H9 (cell line): ENCODE measurements around the gene SERPINE1. TPM values are rescaled to one million over a fixed set of nuclear protein-coding genes. Genes with fewer than 3 reads are reported as not detected.
A peak's percentile ranks its signal among the peaks of the same experiment; 100 is the strongest.

Source experiments
- DNase-seq: peaks from one replicate; pipeline ENCODE4 v3.0.0-alpha.2; 2017
- H2AFZ ChIP-seq: one replicate; pipeline ENCODE4 v1.6.1; 2013; ENCODE audit warnings: mild to moderate bottlenecking, low read length, control low read depth, moderate library complexity
- H2AK5ac ChIP-seq: 2 replicates; pipeline ENCODE4 v1.6.1; 2013; ENCODE audit warnings: low read length, control low read depth, mixed read lengths; ENCODE audit not compliant: insufficient read length
- H2BK120ac ChIP-seq: one replicate; pipeline ENCODE4 v1.6.1; 2013; ENCODE audit warnings: low read depth, mild to moderate bottlenecking, low read length, control low read depth, inconsistent platforms; ENCODE audit not compliant: poor library complexity, severe bottlenecking
- H2BK12ac ChIP-seq: 2 replicates; pipeline ENCODE4 v1.6.1; 2013; ENCODE audit warnings: low read length, control low read depth, mixed read lengths, low read depth; ENCODE audit not compliant: insufficient read length
- H2BK15ac ChIP-seq: 2 replicates; pipeline ENCODE4 v1.6.1; 2013; ENCODE audit warnings: low read depth, low read length, control low read depth
- H2BK20ac ChIP-seq: one replicate; pipeline ENCODE4 v1.6.1; 2013; ENCODE audit warnings: low read depth, mild to moderate bottlenecking, low read length, control low read depth, inconsistent platforms; ENCODE audit not compliant: poor library complexity, severe bottlenecking
- H2BK5ac ChIP-seq: 2 replicates; pipeline ENCODE4 v1.6.1; 2013; ENCODE audit warnings: low read length, control low read depth, mixed read lengths; ENCODE audit not compliant: insufficient read length
- H3K14ac ChIP-seq: 2 replicates; pipeline ENCODE4 v1.6.1; 2013; ENCODE audit warnings: low read length, control low read depth; ENCODE audit not compliant: insufficient read depth
- H3K18ac ChIP-seq: 2 replicates; pipeline ENCODE4 v1.6.1; 2013; ENCODE audit warnings: low read depth, mild to moderate bottlenecking, mixed read lengths, low read length, control low read depth; ENCODE audit not compliant: insufficient read length
- H3K23ac ChIP-seq: 2 replicates; pipeline ENCODE4 v1.6.1; 2013; ENCODE audit warnings: low read length, control low read depth, mixed read lengths, low read depth; ENCODE audit not compliant: insufficient read length
- H3K23me2 ChIP-seq: 2 replicates; pipeline ENCODE4 v1.6.1; 2013; ENCODE audit warnings: low read depth, mild to moderate bottlenecking, mixed read lengths, low read length, control low read depth; ENCODE audit not compliant: insufficient read length, poor library complexity, severe bottlenecking
- H3K27ac ChIP-seq: 2 replicates; pipeline ENCODE4 v1.5.1; 2013; ENCODE audit warnings: low read length, control low read depth, mixed read lengths, low read depth; ENCODE audit not compliant: insufficient read length
- H3K27me3 ChIP-seq: 2 replicates; pipeline ENCODE4 v1.6.1; 2013; ENCODE audit warnings: low read length, control low read depth, inconsistent platforms; ENCODE audit not compliant: insufficient read depth
- H3K4ac ChIP-seq: 2 replicates; pipeline ENCODE4 v1.6.1; 2013; ENCODE audit warnings: low read depth, mild to moderate bottlenecking, control low read depth, inconsistent platforms, low read length, moderate library complexity
- H3K4me1 ChIP-seq: 2 replicates; pipeline ENCODE4 v1.6.1; 2013; ENCODE audit warnings: low read length, control low read depth, inconsistent platforms; ENCODE audit not compliant: insufficient read depth
- H3K4me2 ChIP-seq: 2 replicates; pipeline ENCODE4 v1.6.1; 2013; ENCODE audit warnings: low read length, control low read depth, mixed read lengths; ENCODE audit not compliant: insufficient read length, insufficient read depth
- H3K56ac ChIP-seq: 2 replicates; pipeline ENCODE4 v1.6.1; 2013; ENCODE audit warnings: low read depth, mild to moderate bottlenecking, mixed read lengths, low read length, control low read depth; ENCODE audit not compliant: insufficient read length
- H3K79me1 ChIP-seq: 2 replicates; pipeline ENCODE4 v1.6.1; 2013; ENCODE audit warnings: low read depth, mild to moderate bottlenecking, moderate library complexity, low read length, control low read depth, inconsistent platforms; ENCODE audit not compliant: insufficient read depth, poor library complexity, severe bottlenecking
- H3K79me2 ChIP-seq: 2 replicates; pipeline ENCODE4 v1.6.1; 2013; ENCODE audit warnings: low read length, control low read depth, inconsistent platforms; ENCODE audit not compliant: insufficient read depth
- H3K9ac ChIP-seq: 2 replicates; pipeline ENCODE4 v1.6.1; 2013; ENCODE audit warnings: low read length, control low read depth, mixed read lengths; ENCODE audit not compliant: insufficient read length; ENCODE audit errors: extremely low read depth
- H3K9me3 ChIP-seq: one replicate; pipeline ENCODE4 v1.6.1; 2013; ENCODE audit warnings: low read depth, low read length, inconsistent platforms; ENCODE audit not compliant: control insufficient read depth
- H3T11ph ChIP-seq: one replicate; pipeline ENCODE4 v1.6.1; 2013; ENCODE audit warnings: mild to moderate bottlenecking, low read length, control low read depth, inconsistent platforms
- H4K20me1 ChIP-seq: one replicate; pipeline ENCODE4 v1.6.1; 2013; ENCODE audit not compliant: control insufficient read depth, insufficient read length, insufficient read depth
- H4K5ac ChIP-seq: 2 replicates; pipeline ENCODE4 v1.6.1; 2013; ENCODE audit warnings: low read depth, mild to moderate bottlenecking, mixed read lengths, low read length, control low read depth; ENCODE audit not compliant: insufficient read length
- H4K8ac ChIP-seq: replicated peaks from 2 replicates; pipeline ENCODE4 v1.6.1; 2013; ENCODE audit warnings: low read length, control low read depth, mixed read lengths, low read depth; ENCODE audit not compliant: insufficient read length
- H4K91ac ChIP-seq: 2 replicates; pipeline ENCODE4 v1.6.1; 2013; ENCODE audit warnings: low read depth, mild to moderate bottlenecking, moderate library complexity, mixed read lengths, low read length, control low read depth; ENCODE audit not compliant: insufficient read length
- H3K27ac Mint-ChIP-seq, 3 experiments: 2 replicates in 2 of 3; 3 replicates in 1 of 3; pipeline ENCODE4 v1.8.0; 2020 to 2021; ENCODE audit warnings: mixed read lengths in 3 of 3, mild to moderate bottlenecking in 1 of 3, moderate library complexity in 1 of 3
- H3K27me3 Mint-ChIP-seq: 2 replicates; pipeline ENCODE4 v1.8.0; 2021; ENCODE audit warnings: low read depth, mild to moderate bottlenecking, moderate library complexity, mixed read lengths
- H3K36me3 Mint-ChIP-seq, 3 experiments: 2 replicates in 2 of 3; 3 replicates in 1 of 3; pipeline ENCODE4 v1.8.0; 2020 to 2021; ENCODE audit warnings: low read depth in 3 of 3, mixed read lengths in 3 of 3; ENCODE audit not compliant: insufficient read depth in 1 of 3
- H3K4me1 Mint-ChIP-seq, 2 experiments: 2 replicates each; pipeline ENCODE4 v1.8.0; 2020; ENCODE audit warnings: mixed read lengths in 2 of 2
- H3K4me3 Mint-ChIP-seq, 2 experiments: 2 replicates in 1 of 2; 3 replicates in 1 of 2; pipeline ENCODE4 v1.8.0; 2020 to 2021; ENCODE audit warnings: mild to moderate bottlenecking in 2 of 2, mixed read lengths in 2 of 2, moderate library complexity in 1 of 2
- H3K9me3 Mint-ChIP-seq, 2 experiments: 2 replicates in 1 of 2; 3 replicates in 1 of 2; pipeline ENCODE4 v1.8.0; 2020; ENCODE audit warnings: mild to moderate bottlenecking in 2 of 2, mixed read lengths in 2 of 2, moderate library complexity in 1 of 2
- WGBS: extraction: QIAGEN DNeasy Blood & Tissue Kit; methylation state at CpG from one replicate; pipeline ENCODE4 v1.1.7; 2013; ENCODE audit warnings: missing lambda C conversion rate, low lambda C conversion rate, mixed read lengths; ENCODE audit not compliant: insufficient read length; ENCODE audit errors: extremely low coverage; 5-methylcytosine and 5-hydroxymethylcytosine counted together
- total RNA-seq: library from RNA; stranded (reverse); gene quantifications from 2 replicates; pipeline ENCODE4 v1.2.1, GENCODE V29; 2021
- TF ChIP-seq, protein P1 (sequence below): fragments of 200-600 bp; sonication (generic); conservative IDR thresholded peaks from 3 replicates; pipeline ENCODE4 v1.8.0; 2021; ENCODE audit warnings: antibody characterized with exemption, mild to moderate bottlenecking

The SERPINE1 gene
- total RNA-seq, 1 experiment from 2014 or later: 11.5 TPM

DNA sequence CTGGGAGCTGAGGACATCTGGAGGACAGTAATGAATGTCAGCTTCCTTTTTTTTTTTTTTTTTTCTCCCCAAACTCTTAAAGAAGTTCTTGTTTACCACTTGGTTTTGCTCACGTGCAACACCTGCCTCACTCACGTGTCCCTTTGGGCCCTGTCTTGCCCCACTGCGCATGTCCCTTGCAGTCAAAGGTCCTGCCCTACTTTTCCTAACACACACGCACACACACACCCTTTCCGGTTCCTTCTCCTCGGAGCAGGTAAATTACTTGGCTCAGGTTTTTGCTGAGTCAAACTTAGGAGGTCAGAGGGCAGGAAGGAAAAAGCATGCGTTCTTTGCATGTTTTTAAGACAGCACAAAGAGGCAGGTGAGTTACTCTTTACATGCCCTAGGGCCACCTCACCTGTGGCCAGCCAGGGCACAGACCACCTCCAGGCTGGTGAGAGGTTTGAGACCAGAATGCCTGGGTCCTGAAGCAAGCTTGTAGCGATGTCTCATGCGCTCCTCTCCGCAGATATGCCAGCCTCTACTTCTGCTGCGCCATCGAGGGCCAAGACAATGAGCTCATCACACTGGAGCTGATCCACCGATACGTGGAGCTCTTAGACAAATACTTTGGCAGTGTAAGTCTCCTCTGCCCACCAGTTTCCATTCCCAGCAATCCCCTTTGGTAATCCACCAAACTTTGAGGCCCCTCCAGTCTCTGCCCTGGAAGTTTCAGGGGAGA is 30.1 kb downstream of the SERPINE1 start:
- no peak overlapping the region for H2AK5ac ChIP-seq
- no peak overlapping the region for H3T11ph ChIP-seq
- no peak overlapping the region; the same call in 1 of the 2 replicates for H3K14ac ChIP-seq
- no peak overlapping the region for H3K23ac ChIP-seq
- H3K79me1 ChIP-seq: no peaks in the 10 kb centered on the region
- peaks cover 2 to 8% of the 10 kb centered on the region in 2 experiments; a peak in 4 of 5 replicates for H3K9me3 Mint-ChIP-seq
- H3K23me2 ChIP-seq: peaks cover 6% of the 10 kb centered on the region
- no peak overlapping the region for H2BK5ac ChIP-seq
- WGBS: no CpG with 5 or more reads among the region's 14 CpGs
- peak overlapping the region in 2 of 3 experiments; percentile 82 to 87; a peak in 4 of 7 replicates for H3K27ac Mint-ChIP-seq
- no peaks in the 10 kb centered on the region; the same call in 1 of the 2 replicates for H3K27me3 ChIP-seq
- peak; percentile 62 for DNase-seq
- no peak overlapping the region for H3K4ac ChIP-seq
- H3K4me3 Mint-ChIP-seq: peak overlapping the region in 1 of 2 experiments; percentile 30; a peak in 1 of 5 replicates
- no peak overlapping the region for H3K56ac ChIP-seq
- H3K4me1 Mint-ChIP-seq: peaks cover 41 to 54% of the 10 kb centered on the region in 2 experiments
- no peak overlapping the region for H2BK120ac ChIP-seq
- H4K91ac ChIP-seq: no peak overlapping the region
- H3K9ac ChIP-seq: no peak overlapping the region
- no peak overlapping the region for H3K4me2 ChIP-seq
- peaks cover 11% of the 10 kb centered on the region for H3K27me3 Mint-ChIP-seq
- H3K36me3 Mint-ChIP-seq: peaks cover 0 to 28% (median 24%) of the 10 kb centered on the region in 3 experiments; a peak in 4 of 7 replicates
- H4K8ac ChIP-seq: no peak overlapping the region
- H3K79me2 ChIP-seq: no peaks in the 10 kb centered on the region
- H3K18ac ChIP-seq: peak overlapping the region; percentile 13
- H3K27ac ChIP-seq: peak overlapping the region; percentile 9
- no peaks in the 10 kb centered on the region for H3K9me3 ChIP-seq
- no peak overlapping the region for H2AFZ ChIP-seq
- no peak overlapping the region for H2BK15ac ChIP-seq
- H4K5ac ChIP-seq: no peak overlapping the region
- TF ChIP-seq, protein P1, sequence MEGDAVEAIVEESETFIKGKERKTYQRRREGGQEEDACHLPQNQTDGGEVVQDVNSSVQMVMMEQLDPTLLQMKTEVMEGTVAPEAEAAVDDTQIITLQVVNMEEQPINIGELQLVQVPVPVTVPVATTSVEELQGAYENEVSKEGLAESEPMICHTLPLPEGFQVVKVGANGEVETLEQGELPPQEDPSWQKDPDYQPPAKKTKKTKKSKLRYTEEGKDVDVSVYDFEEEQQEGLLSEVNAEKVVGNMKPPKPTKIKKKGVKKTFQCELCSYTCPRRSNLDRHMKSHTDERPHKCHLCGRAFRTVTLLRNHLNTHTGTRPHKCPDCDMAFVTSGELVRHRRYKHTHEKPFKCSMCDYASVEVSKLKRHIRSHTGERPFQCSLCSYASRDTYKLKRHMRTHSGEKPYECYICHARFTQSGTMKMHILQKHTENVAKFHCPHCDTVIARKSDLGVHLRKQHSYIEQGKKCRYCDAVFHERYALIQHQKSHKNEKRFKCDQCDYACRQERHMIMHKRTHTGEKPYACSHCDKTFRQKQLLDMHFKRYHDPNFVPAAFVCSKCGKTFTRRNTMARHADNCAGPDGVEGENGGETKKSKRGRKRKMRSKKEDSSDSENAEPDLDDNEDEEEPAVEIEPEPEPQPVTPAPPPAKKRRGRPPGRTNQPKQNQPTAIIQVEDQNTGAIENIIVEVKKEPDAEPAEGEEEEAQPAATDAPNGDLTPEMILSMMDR: no peak
- no peak overlapping the region for H2BK20ac ChIP-seq
- H2BK12ac ChIP-seq: no peak overlapping the region
- no peaks in the 10 kb centered on the region for H4K20me1 ChIP-seq
- H3K4me1 ChIP-seq: peaks cover 2% of the 10 kb centered on the region; the same call in 1 of the 2 replicates
